HPDE6-E6E7 (cell line): ENCODE data around the gene ARFGAP3.
A peak's percentile ranks its signal among the peaks of the same experiment; 100 is the strongest.

Source experiments
- DNase-seq: peaks from one replicate; pipeline ENCODE4 v3.0.0; 2011; ENCODE audit warnings: missing footprints; ENCODE audit errors: extremely low spot score

ARFGAP3 gene, protein sequence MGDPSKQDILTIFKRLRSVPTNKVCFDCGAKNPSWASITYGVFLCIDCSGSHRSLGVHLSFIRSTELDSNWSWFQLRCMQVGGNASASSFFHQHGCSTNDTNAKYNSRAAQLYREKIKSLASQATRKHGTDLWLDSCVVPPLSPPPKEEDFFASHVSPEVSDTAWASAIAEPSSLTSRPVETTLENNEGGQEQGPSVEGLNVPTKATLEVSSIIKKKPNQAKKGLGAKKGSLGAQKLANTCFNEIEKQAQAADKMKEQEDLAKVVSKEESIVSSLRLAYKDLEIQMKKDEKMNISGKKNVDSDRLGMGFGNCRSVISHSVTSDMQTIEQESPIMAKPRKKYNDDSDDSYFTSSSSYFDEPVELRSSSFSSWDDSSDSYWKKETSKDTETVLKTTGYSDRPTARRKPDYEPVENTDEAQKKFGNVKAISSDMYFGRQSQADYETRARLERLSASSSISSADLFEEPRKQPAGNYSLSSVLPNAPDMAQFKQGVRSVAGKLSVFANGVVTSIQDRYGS

DNA sequence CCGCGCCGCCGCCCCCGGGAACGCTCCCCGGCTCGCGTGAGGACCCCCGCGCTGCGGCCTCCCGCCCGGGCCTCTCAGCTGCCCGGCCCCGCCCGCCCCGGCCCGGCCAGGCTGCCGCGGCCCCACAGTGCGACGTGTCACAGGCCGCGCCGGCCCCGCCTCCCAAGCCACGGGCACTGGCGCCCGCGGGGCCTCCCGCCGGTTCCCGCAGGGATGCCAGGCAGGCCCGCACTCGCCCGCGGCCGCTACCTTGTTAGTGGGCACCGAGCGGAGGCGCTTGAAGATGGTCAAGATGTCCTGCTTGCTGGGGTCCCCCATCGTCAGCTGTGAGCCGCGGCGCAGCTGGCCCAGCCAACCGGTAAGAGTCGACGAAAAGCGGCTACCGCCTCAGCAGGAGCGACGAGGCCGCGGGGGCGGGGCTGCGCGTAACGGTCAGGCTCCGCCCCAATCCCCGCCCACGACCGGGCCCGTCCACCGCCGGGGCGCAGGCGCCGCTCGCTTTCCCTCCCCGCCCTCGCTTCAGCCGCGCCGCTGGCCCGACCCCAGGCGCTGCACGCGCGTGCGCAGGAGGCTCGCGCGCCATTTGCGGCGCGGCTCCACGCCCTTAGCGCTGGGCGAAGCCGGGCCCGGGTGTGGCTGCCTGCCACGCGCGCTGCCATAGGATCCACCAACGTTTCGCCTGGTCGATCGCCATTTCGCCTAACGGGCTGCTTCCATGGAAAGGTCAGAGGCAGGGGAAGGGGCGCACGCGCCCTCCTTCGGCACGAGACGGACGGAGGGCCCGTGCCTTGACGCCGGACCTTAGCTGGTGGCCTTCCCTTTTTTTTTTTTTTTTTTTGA lies at the start of gene ARFGAP3:
Gene ARFGAP3, minus strand, starts transcription at position 409 of the 840 bp plus-strand sequence. Its CDS starts 91 bp downstream, at position 318.
- DNase-seq = peak; percentile 93

DNA sequence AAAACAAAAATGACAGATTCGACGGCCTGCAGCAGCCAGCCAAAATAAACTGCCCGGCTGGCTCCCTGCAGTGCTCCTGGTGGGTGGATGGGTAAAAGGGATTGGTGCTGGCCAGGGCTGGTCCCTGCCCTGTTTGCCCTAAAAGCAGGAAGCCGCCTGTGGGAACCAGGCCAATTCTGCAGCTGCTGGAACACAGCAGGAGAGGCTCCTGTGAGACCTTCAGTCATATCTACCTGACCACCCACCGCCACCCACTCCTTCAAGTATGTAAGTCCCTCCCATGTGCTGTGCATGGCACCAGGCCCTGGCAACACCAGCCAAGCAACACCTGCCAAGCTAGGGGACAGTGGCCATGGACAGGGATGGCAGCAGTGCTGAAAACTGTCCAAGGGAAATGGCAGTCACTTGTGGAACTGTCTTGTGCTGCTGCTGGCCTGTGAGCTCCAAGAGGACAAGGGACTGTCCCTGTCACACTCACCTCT lies 48.7 kb upstream of the ARFGAP3 start:
- DNase-seq = no peak

DNA sequence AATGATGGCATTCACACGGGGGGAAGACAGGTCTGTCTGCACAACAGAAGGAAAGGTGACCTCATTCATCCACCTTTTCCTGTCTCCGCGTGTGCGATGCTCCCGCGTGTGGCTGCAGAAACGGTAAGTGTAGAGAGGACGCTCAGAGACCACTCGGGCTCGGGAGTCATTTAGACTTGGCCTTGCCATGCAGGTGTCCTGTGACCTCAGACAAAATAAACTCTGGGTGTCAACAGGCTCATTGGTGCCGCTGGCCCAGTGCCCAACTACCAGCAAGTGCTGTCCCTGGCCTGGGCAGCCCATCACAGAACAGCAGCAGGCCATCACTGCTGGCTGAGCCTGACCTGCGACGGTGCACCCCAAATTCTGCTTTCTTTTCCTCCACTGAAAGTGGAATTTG lies 48.1 kb upstream of the ARFGAP3 start:
- no peak for DNase-seq

DNA sequence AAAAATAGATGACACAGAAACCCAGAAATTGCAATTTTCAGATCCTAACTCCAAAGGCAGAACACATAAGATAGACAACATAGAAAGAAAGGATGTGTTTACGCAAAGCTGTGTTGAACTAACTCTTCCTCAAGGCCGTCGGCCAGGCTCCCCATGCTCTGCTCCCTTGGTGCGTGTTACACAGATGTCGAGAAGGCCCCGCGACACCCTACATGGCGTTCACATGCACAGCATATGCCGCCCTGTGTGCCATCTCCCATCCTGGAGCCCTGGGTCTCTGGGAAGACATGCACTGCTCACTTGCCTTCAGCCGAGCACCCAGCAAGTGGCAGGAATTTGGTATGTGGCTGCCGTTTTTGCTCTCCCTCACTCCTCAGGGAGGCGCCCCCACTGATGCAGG lies 47.0 kb upstream of the ARFGAP3 start:
- DNase-seq = no peak

DNA sequence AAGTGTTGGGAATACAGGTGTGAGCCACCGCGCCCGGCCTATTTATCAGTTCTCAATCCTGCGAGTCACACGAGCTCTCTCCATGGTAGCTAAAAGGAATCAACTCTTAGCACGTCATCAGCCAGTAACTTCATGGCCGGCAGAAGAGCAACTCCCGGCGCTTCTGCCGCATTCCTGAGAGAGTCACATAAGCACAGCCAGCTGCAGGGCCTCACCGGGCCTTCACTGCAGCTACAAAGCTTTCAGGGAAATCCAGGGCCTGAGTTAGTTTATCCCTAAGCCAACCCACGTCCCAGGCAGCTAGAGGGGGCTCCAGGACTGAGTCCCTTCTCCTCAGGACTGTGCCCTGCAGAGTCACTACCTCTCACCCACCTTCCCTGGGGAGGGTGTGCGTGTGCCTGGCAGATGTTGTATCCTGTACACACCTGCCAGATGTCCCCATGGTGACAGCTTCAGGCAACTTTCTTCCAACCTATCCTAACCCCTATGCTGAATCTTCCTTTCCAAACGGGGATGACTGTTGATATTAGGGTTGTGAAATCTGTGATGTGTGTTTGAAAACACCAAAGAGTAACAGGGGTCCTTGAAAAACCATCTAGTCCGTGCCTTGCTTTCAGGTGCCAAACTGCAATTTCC lies 45.9 kb upstream of the ARFGAP3 start:
- DNase-seq = no peak

DNA sequence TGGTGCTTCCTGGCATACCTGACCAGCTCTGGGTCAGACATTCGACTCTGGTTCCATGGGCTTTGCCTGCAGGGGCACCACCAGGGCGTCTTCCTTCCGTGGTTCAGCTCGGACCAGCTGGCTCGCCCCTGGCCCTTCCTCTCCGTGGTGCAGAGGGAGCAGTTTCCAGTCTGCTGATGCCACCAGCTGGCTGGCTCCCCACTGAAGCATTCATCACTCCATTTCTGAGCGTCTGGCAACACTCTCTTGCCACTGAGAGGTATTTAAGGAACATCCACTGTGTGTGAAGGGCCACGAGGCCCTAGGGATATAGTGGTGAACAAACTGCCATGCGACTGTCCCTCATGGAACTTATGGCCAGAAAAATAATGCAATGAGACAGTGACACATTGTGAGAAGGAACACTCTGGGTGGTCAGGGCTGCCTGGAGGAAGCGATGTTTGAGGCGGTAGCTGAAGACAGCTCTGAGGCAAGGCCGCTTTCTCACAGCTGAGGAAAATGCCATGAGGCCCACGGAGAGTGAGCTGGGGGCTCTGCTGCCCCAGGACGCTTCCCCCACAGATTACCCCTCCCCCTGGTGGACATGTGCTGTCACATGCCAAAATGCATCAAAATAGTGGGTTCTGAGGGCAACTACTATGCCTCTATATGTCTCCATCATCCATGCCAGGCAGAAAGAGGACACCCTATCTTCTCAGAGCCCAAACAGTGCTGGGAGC lies 44.9 kb upstream of the ARFGAP3 start:
- DNase-seq = no peak

DNA sequence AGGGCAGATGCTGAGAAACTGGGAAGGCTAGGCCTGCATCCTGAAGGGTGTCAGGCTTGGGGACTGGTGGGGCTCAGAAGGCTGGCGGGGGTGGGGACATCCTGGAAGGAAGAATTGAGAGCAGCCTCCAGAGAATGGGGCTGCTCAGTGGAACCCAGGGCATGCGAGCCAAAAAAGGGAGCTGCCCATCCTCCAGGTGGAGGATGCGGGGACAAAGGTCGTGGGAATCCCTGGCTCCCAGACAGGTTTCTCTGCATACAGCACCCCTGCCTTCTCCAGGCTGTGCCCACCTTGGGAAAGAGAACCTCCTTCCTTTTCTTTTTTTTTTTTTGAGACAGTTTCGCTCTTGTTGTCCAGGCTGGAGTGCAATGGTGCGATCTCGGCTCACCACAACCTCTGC lies 40.9 kb upstream of the ARFGAP3 start:
- no peak for DNase-seq

DNA sequence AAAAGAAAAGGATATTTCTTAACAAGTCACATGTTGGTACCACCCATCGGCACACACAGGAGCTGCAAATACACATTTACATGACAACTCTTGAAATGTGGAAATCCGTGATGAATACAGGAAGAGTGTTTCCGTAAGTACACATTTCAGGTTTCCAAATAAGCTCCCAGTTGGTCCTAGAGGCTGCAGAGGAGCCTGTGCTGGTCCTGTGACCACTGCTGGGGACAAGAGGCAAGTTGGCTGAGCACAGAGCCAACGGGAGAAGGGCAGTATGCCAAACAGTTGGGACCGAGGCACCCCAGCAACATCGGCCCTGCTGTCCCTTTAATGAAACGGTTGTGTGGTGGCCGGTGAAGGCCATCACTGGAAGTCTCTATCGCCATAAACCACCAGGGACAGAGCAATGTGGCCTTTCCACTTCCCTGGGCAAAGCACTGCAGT lies 38.5 kb upstream of the ARFGAP3 start:
- no peak for DNase-seq

DNA sequence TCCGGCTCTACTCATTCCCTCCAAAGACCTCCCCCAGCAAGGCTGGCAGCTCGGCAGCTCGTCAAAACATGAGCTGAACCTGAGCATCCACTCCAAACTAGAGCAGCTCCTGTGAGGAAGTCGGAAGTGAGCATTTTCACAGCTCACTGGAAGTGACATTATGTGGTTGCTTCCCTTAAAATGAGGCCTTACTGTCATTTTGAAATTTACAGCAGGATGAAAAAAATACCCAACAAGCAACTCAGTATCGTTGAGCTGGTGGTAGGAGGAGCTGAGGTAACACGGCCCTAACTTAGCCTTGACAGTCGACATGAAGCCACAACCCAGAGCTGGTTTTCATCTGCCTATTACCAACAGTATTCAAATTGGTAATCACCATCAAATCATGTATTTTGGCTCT lies 38.0 kb upstream of the ARFGAP3 start:
- DNase-seq = no peak

DNA sequence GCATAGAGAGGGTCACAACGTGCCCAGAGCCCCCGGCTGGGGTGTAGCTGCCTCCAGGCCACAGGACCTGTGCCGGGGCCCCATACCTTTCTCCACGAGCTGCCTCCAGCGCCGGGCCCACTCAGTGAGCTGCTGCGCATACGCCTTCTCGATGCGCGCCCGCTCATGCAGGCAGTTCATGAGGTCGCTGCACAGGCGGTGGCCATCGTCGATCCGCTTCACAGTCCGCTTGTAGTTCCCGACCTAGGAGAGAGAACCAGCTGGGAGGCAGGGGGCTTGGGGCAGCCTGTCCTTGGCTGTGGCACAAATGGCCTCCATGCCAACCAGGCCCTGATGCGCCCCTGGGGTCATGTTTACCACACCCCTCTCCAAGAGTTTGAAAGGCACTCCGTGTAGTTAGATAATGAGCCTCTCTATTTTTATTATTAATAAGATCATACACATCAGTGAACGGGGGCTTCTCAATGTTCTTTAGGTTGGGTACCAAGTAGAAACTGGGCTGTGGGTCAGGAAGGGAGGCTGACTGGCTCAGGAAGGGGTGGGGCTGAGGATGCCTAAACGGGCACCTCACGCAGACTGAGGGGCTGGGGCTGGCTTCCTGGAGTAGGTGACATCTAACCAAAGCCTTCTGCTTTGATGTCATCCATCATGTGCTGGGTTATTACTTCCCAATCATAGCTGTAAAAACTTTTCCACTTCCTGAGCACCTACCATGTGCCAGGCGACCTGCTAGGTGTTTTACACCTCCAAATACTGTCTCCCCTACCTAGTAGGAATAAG lies 36.5 kb upstream of the ARFGAP3 start:
- DNase-seq = no peak

DNA sequence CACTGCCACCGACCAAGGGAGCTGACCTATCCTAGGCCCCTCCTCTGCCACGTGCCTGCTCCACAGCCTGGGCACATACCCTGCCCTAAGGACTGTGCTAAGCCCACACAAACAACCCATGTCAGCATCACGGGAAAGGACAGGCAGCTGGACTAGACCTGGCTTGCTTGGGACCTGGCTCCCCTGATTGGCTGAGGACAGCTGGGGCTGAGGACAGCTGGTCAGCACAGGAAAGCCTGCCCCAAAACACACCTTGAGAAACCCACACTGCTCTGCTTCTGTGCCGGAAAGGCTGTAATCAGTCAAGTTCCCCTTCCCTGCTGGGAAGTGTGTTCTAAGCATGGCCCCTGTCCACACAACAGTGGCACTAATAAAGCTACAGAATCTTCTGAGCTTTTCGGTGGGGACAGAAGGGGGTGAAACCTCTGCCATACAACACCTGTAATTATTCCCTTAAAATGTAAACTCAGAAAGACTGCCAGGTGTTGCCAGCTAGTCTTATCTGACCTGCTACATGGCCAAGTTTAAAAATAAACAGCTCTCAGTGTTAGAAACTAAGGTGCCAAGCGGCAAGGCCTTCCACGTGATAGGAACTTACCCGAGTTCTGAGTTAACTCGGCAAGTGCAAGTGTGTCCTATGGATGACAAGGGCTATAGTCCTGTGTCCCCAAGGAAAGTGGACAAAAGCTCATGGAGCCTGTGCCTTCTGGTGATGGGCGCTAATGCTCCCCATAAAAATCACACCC lies 35.7 kb upstream of the ARFGAP3 start:
- DNase-seq = no peak

DNA sequence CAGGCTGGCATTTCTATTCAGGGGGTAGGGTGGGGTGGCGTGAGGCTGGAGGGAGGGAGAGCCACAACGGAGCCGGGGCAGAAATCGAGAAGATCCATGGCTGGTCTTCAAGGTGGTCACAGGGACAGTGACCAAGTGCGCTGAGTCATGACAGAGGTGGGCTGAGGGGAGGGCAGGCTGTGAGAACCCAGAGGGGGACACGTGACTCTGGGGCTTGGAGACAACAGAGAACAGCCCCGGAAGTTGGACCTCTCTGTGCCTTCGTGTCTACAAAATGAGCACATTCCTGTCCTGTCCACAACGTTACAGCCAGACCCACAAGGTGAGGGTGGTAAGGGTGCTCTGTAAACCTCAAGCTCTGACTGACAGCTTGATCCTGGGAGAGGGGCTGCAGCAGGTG lies 35.1 kb upstream of the ARFGAP3 start:
- DNase-seq = no peak

DNA sequence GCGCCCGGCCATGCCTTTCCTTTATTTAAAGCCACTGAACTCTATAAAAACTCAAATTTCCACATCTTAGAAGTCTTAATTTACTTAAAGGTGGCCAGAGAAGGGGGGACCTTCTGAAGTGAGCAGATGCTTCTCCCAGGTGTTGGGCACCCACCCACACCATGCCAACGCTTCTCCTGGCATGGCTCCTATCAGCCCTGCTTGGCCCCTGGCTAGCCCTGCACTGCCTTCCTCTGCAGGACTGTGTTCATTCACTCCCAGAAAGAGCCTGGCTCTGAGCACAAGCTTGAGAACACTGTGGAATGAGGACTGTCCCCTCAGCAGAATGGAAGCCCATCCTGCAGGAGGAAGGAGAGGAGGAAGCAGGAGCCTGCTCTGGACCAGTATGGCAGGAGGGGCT lies 34.6 kb upstream of the ARFGAP3 start:
- DNase-seq = no peak

DNA sequence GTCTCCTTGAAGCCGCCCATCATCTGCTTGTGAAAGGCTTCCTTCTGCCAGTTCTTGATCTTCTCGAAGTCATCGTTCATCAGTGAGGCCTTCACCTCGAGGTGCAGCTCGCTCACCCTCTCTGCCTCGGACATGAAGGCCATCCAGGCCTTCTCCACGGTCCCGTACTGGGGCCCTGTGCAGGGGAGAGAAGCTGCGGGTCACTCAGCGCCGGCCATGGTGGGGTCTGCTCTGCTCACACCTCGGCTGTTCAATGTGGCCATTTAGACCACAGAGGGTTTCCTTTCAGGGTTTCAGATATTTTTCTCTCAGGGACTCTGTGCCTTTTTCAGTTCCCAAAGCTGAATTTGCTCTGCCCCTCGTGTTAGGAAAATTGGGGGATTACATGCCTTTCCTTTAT lies 33.9 kb upstream of the ARFGAP3 start:
- no peak for DNase-seq

DNA sequence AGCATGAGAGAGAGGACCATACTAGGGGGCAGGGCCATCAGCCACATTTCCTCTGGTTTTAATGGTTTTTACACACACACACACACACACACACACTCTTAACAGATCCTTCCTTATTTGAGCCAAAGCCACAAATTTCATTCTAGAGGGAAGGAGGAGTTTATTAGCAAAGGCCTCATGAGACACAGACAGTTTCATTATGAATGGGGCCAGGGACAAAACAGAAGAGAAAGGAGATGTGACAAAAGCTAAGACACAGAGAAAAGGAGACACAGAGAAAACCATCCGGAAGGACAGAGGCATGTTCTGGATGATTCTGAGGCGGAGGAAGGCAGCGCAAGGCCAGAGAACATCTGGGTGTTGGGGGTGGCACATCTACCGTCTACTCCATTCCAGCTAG lies 32.2 kb upstream of the ARFGAP3 start:
- no peak for DNase-seq

DNA sequence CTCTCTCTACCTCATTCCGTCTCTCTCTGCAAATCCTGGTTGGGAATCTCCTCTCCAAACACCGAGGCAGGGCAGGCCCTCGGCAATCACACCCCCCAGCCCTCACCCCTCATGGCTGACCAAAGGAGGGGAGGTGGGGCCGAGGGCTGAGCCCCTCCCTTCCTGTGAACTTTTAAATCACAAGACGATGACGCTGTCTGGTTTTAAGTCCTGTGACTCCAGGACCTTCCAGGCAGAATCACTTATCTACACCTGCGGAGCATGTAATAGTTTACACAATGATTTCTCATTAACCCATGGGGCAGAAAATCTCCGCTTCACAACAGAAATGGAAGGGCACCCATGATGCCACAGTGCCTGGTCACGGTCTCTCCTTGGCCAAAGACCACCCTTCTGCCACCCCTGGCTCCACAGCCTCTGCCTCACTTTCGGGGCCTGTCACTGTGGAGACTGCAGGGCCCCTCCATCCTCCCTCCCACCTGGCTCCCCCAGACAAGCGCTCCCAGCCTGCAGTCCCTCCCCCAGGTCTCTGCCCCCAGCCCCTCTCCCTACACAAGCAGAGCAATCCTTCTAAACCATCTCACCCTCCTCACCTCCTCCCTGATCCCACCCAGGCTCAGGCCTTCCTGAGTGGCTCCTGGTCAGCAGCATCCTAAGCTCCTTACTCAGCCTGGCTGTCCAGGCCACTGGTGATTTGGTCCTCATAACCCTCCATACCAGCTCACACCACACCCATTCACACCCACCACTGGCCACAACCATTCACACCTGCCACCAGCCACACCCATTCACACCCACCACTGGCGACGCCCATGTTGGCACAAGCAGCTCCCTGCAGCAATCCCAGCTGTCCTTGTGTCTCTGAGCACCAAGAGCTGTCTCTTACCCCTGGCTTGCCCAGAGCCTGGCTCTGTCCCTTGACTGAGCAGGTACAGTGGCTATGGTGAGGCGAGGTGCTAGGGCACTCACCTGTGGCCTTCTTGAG lies 30.7 kb upstream of the ARFGAP3 start:
- DNase-seq = no peak

DNA sequence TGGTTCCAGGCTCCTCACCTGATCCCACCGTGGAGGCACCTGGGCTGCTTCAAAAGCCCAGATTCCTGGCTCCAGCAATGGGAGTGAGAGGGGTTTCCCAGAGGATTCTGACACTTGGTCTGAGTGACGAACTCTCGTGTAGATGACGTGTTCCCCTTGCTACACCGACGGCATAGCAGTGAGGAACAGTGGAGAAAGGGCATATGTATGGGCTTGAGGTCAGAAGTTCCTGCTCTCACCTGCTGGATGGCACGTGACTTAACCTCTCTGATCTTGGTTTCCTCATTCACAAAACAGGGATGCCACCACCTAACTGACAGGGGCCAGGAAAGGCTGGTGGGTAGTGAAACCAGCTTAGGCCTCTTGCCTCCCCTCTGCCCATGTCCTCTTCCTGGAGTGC lies 30.0 kb upstream of the ARFGAP3 start:
- DNase-seq = no peak

DNA sequence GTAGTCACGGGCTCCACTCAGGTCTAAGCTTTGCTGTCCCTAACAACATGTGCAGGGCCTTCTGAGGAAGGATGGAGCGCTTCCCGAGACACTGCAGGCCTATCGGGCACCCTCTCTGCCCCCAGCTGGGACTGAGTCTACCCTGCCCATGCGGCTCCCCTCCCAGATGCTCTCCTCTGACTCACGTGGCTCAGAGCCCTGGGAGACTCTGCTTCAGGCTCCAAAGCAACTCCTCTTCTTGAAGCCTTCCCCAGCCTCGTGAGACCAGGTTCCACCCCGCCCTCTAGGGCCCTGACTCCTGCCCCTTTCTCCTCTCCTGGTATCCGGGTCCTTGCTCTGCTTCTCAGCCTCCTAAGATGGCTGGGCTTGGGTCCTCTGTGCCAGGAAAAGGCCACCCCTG lies 28.4 kb upstream of the ARFGAP3 start:
- DNase-seq = no peak
